NCI-H1417 (cell line): ENCODE data around the gene VEGFA.

Source experiments
- DNase-seq, 3 experiments: peaks; one replicate each; lab custom pipeline; 2025; lab: John Stamatoyannopoulos, UW

Gene VEGFA

DNA sequence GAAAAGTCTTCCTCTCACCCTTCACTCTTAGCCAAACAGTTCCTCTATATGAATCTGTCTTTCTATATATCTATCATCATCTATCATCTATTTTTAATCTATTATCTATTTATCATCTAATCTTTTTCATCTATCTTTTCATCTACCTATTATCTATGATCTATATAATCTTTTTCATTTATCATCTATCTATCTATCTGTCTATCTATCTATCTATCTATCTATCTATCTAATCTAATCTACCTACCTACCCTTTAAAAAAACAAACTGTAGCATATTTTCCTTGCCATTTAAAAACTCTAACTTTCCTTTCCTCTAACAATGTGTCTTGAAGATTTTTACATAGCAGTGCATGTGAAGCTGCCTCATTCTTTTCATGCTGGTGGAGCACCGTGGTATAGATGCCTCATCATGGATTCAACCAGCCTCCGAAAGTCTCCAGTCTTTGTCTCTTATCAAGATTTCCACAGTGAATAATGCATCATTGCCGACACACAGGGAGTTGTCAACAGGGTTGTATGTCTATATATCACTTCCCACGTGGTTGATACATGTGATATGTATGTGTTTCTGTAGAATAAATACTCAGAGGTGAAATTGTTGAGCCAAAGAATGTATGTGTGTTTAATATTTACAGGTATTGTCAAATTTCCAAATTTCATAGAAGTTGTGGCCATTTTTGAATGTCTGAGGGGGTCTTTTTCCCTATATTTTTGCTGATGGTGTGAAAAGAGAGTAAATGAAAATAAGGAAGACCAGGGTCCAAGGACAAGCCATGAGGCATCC is 51.3 kb downstream of the VEGFA start:
- no peak for DNase-seq

DNA sequence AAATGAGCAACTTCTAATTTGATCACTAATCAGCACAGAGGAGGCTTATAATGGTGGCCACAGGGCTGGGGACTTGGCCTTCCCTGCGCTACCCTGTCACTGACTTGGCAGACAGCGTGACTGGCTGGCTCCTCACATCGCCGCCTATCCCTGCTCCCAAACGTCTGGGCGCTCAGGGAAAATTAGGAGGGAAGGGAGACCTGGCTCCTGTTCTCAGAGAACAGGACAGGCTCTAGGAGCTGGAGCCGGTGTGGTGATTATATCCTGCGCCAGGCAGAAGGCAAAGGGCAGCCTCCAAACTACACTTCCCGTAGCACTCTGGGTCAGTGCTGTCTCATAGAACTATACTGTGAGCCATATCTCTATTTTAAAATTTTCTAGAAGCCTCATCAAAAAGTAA is 53.4 kb downstream of the VEGFA start:
- no peak for DNase-seq

DNA sequence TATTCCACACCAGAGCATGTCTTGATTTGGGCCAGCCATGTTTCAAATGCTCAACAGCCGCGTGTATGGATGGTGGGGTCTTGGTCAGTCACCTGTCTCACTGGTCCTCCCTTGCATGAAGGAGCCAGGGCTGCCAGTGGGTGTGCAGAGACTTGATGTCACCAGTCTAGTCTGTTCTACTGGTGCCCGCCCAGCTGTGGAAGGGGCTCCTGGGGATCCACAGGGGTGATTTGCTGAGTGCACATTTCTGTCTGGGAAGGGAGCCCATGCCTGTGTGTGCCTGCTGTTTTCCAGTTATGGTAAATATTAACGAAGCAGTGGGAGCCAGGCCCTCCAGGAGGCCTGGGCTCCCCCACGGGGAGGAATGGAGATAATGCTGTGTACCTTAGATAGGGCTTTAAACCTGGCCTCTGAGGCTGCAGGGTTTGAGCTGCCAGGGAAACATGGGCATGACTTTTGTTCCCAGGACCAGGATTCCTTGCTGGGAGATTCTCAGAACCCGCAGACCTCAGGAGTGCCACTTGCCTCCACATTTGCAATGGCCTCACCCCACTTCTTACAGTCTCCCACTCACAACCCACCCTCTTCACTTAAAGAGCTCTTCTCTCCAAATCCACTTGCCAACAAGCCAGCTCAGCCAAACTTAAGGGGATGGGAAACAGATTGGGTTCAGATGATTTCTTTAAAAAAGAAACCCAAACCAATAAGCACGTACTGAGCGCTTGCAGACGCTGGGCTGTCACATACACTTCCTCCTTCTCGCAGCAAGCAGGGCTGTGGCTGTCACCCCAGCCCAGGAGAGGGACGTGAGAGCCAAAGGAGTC is 54.1 kb downstream of the VEGFA start:
- peak; percentile 58 to 77 (median 77) for DNase-seq

DNA sequence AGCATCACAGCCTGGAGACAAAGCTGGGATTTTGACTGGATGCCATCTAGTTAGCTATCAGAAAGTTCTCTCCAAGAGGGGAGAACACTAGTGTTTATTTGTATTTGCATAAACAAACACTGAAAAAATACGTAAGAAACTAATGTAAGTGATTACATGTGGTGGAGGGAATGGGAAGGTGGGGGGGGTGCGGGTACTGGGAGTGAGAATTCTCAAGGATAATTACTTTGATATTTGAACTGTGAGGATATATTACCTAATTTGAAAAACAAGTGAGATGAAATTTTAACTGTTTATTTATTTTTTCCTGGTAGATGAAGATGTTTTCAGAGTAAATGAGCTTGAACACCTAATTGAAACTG is 54.7 kb downstream of the VEGFA start:
- DNase-seq: no peak

DNA sequence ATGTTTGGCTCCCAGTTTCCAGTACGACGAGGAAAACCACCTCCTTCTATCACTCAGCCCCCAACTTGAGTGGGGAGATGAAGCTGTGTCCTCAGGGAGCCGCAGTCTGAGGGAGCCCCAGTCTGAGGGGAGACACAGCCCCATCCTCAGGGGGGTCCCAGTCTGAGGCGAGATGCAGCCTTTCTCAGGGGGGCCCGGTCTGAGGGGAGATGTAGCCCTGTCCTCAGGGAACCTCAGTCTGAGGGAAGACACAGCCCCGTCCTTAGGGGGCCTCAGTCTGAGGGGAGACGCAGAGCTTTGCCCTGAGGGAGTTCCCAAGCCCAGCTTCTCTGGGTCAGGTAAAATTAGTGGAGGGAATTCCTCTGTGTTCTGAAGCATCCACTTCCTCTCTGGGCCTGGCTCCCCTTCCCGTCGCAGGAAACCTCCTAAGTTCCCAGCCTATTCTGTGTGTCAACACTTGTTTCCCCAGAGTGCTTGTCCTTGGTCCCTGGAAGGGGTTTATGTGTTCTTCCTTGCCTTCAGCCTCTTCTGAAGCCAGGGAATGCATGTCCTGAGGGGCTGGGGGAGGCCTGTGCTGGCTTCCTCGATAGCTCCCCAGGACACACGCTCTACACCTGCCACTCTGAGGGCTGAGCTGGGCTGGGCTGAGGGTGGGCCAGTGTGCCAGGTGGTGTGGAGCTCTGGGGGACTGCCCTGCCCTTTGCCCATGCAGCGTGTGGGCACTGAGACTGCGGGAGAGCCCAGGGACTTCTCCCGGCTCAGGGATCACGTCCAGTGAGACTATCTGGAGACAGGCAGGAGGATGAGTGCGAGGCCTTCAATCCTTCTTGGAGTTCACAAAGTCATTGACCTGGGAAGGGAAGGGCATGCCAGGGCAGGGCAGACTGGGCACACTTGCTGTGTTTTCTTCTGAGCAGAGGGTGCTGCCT is 55.4 kb downstream of the VEGFA start:
- no peak for DNase-seq

GRCh38 chr6:43826730-43827129 is 56.7 kb downstream of the VEGFA start:
- DNase-seq: no peak

GRCh38 chr6:43827898-43828297 is 57.9 kb downstream of the VEGFA start:
- peak in 2 of 3 experiments; percentile 49 to 71 for DNase-seq

GRCh38 chr6:43828711-43829110 is 58.7 kb downstream of the VEGFA start:
- peak in 1 of 3 experiments; percentile 25 for DNase-seq

DNA sequence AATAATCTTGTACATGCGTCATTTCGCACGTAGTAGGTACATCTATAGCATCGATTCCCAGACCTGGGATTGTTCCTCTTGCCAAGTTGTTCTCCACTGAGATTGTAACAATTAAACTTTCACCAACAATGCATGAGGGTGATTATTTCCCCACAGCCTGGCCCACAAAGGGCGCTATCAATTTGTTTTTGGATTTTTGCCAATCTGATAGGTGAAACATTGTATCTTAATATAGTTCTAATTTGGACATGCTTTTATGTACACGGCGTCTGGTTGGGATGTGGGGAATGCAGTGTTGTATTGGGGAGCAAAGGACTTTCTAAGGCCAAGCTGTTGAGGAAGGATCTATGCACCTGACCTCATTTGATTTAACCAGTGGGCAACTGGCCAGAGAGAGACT is 59.5 kb downstream of the VEGFA start:
- DNase-seq: no peak

- no peak for DNase-seq
These were observed 60.8 kb downstream of the VEGFA start for GRCh38 chr6:43830775-43831174.

GRCh38 chr6:43831191-43831590 is 61.2 kb downstream of the VEGFA start:
- no peak for DNase-seq

DNA sequence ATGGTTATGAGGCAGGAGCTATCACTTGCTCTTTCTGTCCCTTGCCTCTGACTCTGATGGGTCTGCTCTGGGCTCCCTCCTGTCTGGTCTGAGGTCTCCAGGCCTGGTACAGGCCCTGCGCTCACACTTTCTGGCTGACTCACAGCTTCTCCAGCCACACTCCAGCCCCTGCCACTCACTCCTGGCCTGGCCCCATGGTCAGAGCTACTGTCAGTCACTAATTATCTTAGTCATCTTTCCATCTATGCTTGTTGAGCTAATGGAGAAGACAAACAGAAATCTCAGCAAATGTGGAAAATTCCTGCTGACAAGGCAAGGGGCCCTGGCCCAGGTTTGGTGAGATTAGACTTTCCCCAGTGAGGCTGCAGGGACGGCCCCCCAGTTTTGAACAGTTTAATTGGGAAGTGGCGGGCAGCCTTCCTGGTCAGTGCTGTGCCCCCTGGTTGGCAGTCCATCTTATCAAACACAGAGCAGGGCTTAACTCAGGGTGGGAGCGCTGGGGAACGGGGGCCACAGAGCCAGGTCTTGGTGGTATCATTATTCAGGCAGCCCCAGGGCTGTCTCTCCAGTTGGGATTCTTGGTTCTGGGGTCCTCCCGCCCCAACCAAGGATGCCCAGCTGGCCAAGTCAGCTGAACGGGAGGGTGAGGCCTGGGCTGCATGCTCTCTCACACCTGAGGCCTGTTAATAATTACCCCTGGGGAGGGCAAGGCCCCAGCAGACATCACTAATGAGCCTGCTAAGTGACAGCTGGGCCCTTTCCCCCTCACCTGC is 63.4 kb downstream of the VEGFA start:
- DNase-seq: peak in 1 of 3 experiments; percentile 13

- no peak for DNase-seq
These were observed 64.0 kb downstream of the VEGFA start for GRCh38 chr6:43833996-43834390.

DNA sequence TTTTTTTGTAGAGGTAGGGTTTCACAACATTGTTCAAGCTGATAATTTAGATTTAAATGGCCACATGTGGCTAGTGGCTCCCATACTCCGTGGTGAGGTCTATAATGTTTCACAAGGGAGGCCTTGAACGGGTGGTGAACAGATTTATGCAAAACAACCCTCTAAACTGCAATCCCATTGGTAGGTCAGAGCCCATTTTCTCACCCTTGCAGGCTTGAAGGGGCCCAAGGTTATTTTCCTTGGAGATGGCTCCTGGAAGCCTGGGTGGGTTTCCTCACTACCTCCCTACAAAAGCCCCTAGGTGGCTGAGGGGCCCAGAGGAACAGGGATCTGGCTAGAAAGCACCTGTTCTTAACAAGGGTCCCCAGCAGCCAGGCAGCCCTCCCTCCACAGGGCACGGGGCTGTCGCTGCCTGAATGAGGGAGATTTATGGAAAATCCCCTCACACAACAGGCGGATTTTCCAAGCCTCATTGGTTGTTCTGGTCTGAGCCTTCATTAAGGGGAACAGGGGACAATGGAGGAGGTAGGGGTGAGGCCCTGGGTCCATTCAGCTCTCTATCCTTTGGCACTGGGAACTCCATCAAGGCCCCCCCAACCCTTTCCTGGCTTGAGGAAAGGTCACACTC is 64.6 kb downstream of the VEGFA start:
- no peak for DNase-seq

- DNase-seq: no peak
These were observed 65.9 kb downstream of the VEGFA start for GRCh38 chr6:43835872-43836419.
